GM12878 (cell line): ENCODE measurements around the gene TMEM132C. TPM values are rescaled to one million over a fixed set of nuclear protein-coding genes. Genes with fewer than 3 reads are reported as not detected.

Experiments used
- ATAC-seq: fragments of 200-7000 bp; cut with Tn5 transposase; 3 replicates; pipeline ENCODE4 v1.9.1; 2020; ENCODE audit warnings: mild to moderate bottlenecking, moderate library complexity
- BruUV-seq: library from RNA; stranded (reverse); fragments of 400-500 nt; replicated peaks from 2 replicates; lab custom pipeline; 2021; lab: Mats Ljungman, UMichigan
- CTCF ChIA-PET: fragments of 300-600 bp; sonication (Branson Sonifier 250); formaldehyde crosslinking; extraction: SDS; loops from one replicate; lab custom pipeline; 2021; ENCODE audit warnings: inconsistent platforms; lab: Yijun Ruan, JAX
- POLR2A ChIA-PET: fragments of 350-600 bp; formaldehyde crosslinking; extraction: SDS; loops from one replicate; lab custom pipeline; 2021; ENCODE audit warnings: inconsistent platforms; lab: Charles Lee
- RAD21 ChIA-PET: fragments of 300-600 bp; sonication (Branson Sonifier 250); formaldehyde crosslinking; loops from one replicate; lab custom pipeline; 2023; ENCODE audit warnings: antibody characterized with exemption; ENCODE audit not compliant: unreplicated experiment; lab: Charles Lee
- SMC1A ChIA-PET: fragments of 300-600 bp; sonication (Branson Sonifier 250); formaldehyde crosslinking; loops from one replicate; lab custom pipeline; 2023; ENCODE audit not compliant: unreplicated experiment, uncharacterized antibody; lab: Charles Lee
- DNase-seq: peaks from one replicate; pipeline ENCODE4 v3.0.0-alpha.2; 2011; ENCODE audit warnings: low read depth, low spot score
- FAIRE-seq: peaks from 3 replicates; lab custom pipeline; 2011; peaks lifted over from hg19 to GRCh38; lab: Jason Lieb, UNC
- H2AFZ ChIP-seq: 2 replicates; pipeline ENCODE4 v1.6.0; 2011; ENCODE audit warnings: low read depth, low read length, control low read depth; ENCODE audit not compliant: control insufficient read depth
- H3K27ac ChIP-seq: 2 replicates; pipeline ENCODE4 v1.5.1; 2011; ENCODE audit warnings: control low read depth; ENCODE audit not compliant: control insufficient read depth, insufficient read depth
- H3K27me3 ChIP-seq, 2 experiments: replicated peaks in 1 of 2; 2 replicates each; pipeline versions ENCODE4 v1.6.0 to v1.6.1; 2011; ENCODE audit warnings: low read length in 1 of 2; ENCODE audit not compliant: control insufficient read depth in 2 of 2, insufficient read depth in 2 of 2
- H3K36me3 ChIP-seq, 2 experiments: 2 replicates each; pipeline ENCODE4 v1.5.1; 2011; ENCODE audit warnings: low read length in 1 of 2; ENCODE audit not compliant: control insufficient read depth in 2 of 2, insufficient read depth in 2 of 2
- H3K4me1 ChIP-seq: 2 replicates; pipeline ENCODE4 v1.6.1; 2011; ENCODE audit warnings: mild to moderate bottlenecking, low read length, moderate library complexity, mixed read lengths; ENCODE audit not compliant: control insufficient read depth, insufficient read depth
- H3K4me2 ChIP-seq: 2 replicates; pipeline ENCODE4 v1.6.0; 2011; ENCODE audit warnings: control low read depth; ENCODE audit not compliant: control insufficient read depth, insufficient read depth
- H3K4me3 ChIP-seq: fragments of 200-600 bp; sonication (generic); 2 replicates; pipeline ENCODE4 v1.5.1; 2016
- H3K79me2 ChIP-seq: 2 replicates; pipeline ENCODE4 v1.6.0; 2011; ENCODE audit warnings: low read length; ENCODE audit not compliant: control insufficient read depth, insufficient read depth
- H3K9ac ChIP-seq: 2 replicates; pipeline ENCODE4 v1.8.0; 2011; ENCODE audit warnings: low read length, control low read depth, mixed read lengths; ENCODE audit not compliant: control insufficient read depth, insufficient read depth
- H3K9me3 ChIP-seq: replicated peaks from 3 replicates; pipeline ENCODE4 v1.5.1; 2011; ENCODE audit warnings: mild to moderate bottlenecking, low read length; ENCODE audit not compliant: control insufficient read depth, insufficient read depth
- H4K20me1 ChIP-seq: 2 replicates; pipeline ENCODE4 v1.6.0; 2011; ENCODE audit not compliant: control insufficient read depth, insufficient read depth
- CEBPB ChIP-seq, 2 experiments: fragments of 150-350 bp in 1 of 2; IDR thresholded peaks; 2 replicates each; pipeline ENCODE4 v1.6.1; 2012 to 2014; ENCODE audit warnings: low read depth in 2 of 2, low read length in 2 of 2, borderline replicate concordance in 1 of 2, inconsistent platforms in 1 of 2
- ETV6 ChIP-seq, 2 experiments: fragments of 450-650 bp in 1 of 2; IDR thresholded peaks in 1 of 2; conservative IDR thresholded peaks in 1 of 2; 2 replicates each; pipeline ENCODE4 v1.6.1; 2014; ENCODE audit warnings: antibody characterized with exemption in 1 of 2, borderline replicate concordance in 1 of 2, low read depth in 1 of 2, mild to moderate bottlenecking in 1 of 2, moderate library complexity in 1 of 2
- GATAD2B ChIP-seq: fragments of 450-650 bp; conservative IDR thresholded peaks from 2 replicates; pipeline ENCODE4 v1.6.1; 2017; ENCODE audit warnings: low read depth, mild to moderate bottlenecking, moderate library complexity
- MYB ChIP-seq: fragments of 150-350 bp; IDR thresholded peaks from 2 replicates; pipeline ENCODE4 v1.6.1; 2014; ENCODE audit warnings: mild to moderate bottlenecking, low read depth, low read length, borderline replicate concordance
- TCF3 ChIP-seq: IDR thresholded peaks from 2 replicates; pipeline ENCODE4 v1.6.1; 2012; ENCODE audit warnings: low read depth, mild to moderate bottlenecking, low read length, borderline replicate concordance; ENCODE audit not compliant: insufficient read depth
- TCF7 ChIP-seq: IDR thresholded peaks from 2 replicates; pipeline ENCODE4 v1.6.1; 2014; ENCODE audit warnings: antibody characterized with exemption, borderline replicate concordance
- ZNF274 ChIP-seq: IDR thresholded peaks from one replicate; pipeline ENCODE4 v1.8.0; 2011; ENCODE audit not compliant: insufficient read length, insufficient read depth
- WGBS: methylation state at CpG from one replicate; pipeline ENCODE4 v1.1.6; 2016; ENCODE audit warnings: low lambda C conversion rate; ENCODE audit not compliant: insufficient replicate concordance, insufficient coverage; ENCODE audit errors: missing lambda C conversion rate; 5-methylcytosine and 5-hydroxymethylcytosine counted together
- in situ Hi-C: fragments of 300-500 bp; cut with MboI; formaldehyde crosslinking; loops from 9 replicates; pipeline ENCODE4 v1.14.3; 2018; ENCODE audit warnings: mixed read lengths
- intact Hi-C: fragments of 100-400 bp; cut with micrococcal nuclease; formaldehyde crosslinking; loops from one replicate; pipeline ENCODE4 v1.14.2; 2022; ENCODE audit not compliant: unreplicated experiment
- polyA plus RNA-seq, 11 experiments: library from polyadenylated mRNA; depleted of rRNA in 4 of 11; unstranded in 6 of 11; stranded (reverse) in 5 of 11; fragments of >200 nt; fragmentation: Nextera tagmentation in 4 of 11; fragmentation: Illumina TruSeq in 1 of 11; extraction: Ambion mirVana in 4 of 11; extraction: Trizol in 1 of 11; gene quantifications; 1 replicate in 1 of 11; 2 replicates in 10 of 11; pipeline versions ENCODE4 v1.2.1 to v1.2.3, GENCODE V29; 2011 to 2016; ENCODE audit warnings: inconsistent platforms in 2 of 11, missing spikeins in 2 of 11, low read depth in 1 of 11
- total RNA-seq, 4 experiments: library from RNA; depleted of rRNA in 3 of 4; stranded (reverse); fragments of >200 nt in 3 of 4; fragmentation: Illumina TruSeq in 1 of 4; extraction: Trizol in 1 of 4; gene quantifications; 2 replicates each; pipeline versions ENCODE4 v1.2.1 to v1.2.3, GENCODE V29; 2013 to 2021
- TF ChIP-seq, protein P1 (sequence below): IDR thresholded peaks from 2 replicates; pipeline ENCODE4 v1.6.1; 2012; ENCODE audit warnings: low read length, inconsistent platforms
- TF ChIP-seq, protein P2 (sequence below): IDR thresholded peaks from 2 replicates; pipeline ENCODE4 v1.6.1; 2011; ENCODE audit warnings: borderline replicate concordance, low read depth, mild to moderate bottlenecking, moderate library complexity, low read length; ENCODE audit not compliant: insufficient read depth, poor library complexity, severe bottlenecking
- TF ChIP-seq, protein P3 (sequence below): fragments of 450-650 bp; IDR thresholded peaks from 2 replicates; pipeline ENCODE4 v1.6.1; 2017; ENCODE audit warnings: borderline replicate concordance
- TF ChIP-seq, protein P4 (sequence below): fragments of 450-650 bp; formaldehyde crosslinking; IDR thresholded peaks from 2 replicates; pipeline ENCODE4 v1.5.0; 2022; ENCODE audit warnings: mild to moderate bottlenecking, missing genetic modification characterization

TMEM132C gene
- total and polyA plus RNA-seq, 10 of the 15 experiments (the other 5 are each of a cell fraction or from before 2014, with no cell fraction given) = not detected

DNA sequence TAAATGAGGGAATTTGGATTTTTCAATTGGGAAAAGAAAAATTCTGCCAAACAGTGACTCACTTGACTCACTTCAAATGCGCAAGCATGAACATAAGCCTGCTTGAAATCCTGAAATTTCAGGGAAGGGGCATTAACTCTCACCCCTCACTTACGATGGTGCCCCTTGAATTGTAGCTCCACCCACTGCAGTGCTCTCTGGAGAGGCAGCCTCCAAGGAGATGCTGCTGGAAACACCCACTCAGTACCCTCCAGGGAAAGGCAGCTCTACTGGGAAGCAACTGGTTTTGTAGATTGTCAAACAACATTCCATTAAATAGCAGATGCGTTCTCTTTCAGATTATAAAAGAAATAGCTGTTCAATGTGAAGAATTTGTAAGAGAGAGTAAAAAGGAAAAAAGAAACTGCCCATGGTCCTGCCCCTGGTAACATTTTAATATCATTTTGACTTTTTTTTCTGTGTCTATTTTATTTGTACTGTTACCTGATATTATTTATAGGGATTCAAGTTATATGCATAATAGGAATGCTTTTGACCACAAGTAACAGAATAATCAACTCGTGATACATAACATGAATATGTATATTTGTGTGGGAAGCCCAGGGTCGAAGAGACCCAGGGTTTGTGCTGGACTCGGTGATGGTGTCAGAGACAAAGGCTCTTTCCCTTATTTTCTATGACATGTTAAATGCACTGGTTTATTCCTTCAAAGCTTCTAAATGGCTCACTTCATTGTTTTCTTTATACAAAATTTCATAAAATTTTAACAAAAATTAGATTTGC is 31.1 kb upstream of the TMEM132C start:
- no TSS peak for BruUV-seq
- no peak for DNase-seq
- ChIA-PET CTCF (no interaction called here), RAD21 (no interaction called here), SMC1A (no interaction called here)
- no peak overlapping the region for H3K4me3 ChIP-seq
- no peak overlapping the region for H2AFZ ChIP-seq
- no peak overlapping the region for H3K9ac ChIP-seq
- no peaks in the 10 kb centered on the region for H3K9me3 ChIP-seq
- TF ChIP-seq ZNF274 (no peak), CEBPB (IDR thresholded peaks at IDR 0.05; ENCODE audit: borderline replicate concordance in 1 of 2, low read depth in 2 of 2, low read length in 2 of 2) (no peak), TCF3 (no peak), ETV6 (conservative IDR thresholded peaks at IDR 0.05 in 1 of 2, IDR thresholded peaks at IDR 0.05 in 1 of 2; ENCODE audit: borderline replicate concordance in 1 of 2, low read depth in 1 of 2) (no peak), GATAD2B (no peak), TCF7 (no peak), MYB (no peak)
- TF ChIP-seq, protein P1, sequence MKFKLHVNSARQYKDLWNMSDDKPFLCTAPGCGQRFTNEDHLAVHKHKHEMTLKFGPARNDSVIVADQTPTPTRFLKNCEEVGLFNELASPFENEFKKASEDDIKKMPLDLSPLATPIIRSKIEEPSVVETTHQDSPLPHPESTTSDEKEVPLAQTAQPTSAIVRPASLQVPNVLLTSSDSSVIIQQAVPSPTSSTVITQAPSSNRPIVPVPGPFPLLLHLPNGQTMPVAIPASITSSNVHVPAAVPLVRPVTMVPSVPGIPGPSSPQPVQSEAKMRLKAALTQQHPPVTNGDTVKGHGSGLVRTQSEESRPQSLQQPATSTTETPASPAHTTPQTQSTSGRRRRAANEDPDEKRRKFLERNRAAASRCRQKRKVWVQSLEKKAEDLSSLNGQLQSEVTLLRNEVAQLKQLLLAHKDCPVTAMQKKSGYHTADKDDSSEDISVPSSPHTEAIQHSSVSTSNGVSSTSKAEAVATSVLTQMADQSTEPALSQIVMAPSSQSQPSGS = no peak
- TF ChIP-seq, protein P2, sequence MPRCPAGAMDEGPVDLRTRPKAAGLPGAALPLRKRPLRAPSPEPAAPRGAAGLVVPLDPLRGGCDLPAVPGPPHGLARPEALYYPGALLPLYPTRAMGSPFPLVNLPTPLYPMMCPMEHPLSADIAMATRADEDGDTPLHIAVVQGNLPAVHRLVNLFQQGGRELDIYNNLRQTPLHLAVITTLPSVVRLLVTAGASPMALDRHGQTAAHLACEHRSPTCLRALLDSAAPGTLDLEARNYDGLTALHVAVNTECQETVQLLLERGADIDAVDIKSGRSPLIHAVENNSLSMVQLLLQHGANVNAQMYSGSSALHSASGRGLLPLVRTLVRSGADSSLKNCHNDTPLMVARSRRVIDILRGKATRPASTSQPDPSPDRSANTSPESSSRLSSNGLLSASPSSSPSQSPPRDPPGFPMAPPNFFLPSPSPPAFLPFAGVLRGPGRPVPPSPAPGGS = no peak
- TF ChIP-seq, protein P3, sequence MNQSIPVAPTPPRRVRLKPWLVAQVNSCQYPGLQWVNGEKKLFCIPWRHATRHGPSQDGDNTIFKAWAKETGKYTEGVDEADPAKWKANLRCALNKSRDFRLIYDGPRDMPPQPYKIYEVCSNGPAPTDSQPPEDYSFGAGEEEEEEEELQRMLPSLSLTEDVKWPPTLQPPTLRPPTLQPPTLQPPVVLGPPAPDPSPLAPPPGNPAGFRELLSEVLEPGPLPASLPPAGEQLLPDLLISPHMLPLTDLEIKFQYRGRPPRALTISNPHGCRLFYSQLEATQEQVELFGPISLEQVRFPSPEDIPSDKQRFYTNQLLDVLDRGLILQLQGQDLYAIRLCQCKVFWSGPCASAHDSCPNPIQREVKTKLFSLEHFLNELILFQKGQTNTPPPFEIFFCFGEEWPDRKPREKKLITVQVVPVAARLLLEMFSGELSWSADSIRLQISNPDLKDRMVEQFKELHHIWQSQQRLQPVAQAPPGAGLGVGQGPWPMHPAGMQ = no peak
- TF ChIP-seq, protein P4, sequence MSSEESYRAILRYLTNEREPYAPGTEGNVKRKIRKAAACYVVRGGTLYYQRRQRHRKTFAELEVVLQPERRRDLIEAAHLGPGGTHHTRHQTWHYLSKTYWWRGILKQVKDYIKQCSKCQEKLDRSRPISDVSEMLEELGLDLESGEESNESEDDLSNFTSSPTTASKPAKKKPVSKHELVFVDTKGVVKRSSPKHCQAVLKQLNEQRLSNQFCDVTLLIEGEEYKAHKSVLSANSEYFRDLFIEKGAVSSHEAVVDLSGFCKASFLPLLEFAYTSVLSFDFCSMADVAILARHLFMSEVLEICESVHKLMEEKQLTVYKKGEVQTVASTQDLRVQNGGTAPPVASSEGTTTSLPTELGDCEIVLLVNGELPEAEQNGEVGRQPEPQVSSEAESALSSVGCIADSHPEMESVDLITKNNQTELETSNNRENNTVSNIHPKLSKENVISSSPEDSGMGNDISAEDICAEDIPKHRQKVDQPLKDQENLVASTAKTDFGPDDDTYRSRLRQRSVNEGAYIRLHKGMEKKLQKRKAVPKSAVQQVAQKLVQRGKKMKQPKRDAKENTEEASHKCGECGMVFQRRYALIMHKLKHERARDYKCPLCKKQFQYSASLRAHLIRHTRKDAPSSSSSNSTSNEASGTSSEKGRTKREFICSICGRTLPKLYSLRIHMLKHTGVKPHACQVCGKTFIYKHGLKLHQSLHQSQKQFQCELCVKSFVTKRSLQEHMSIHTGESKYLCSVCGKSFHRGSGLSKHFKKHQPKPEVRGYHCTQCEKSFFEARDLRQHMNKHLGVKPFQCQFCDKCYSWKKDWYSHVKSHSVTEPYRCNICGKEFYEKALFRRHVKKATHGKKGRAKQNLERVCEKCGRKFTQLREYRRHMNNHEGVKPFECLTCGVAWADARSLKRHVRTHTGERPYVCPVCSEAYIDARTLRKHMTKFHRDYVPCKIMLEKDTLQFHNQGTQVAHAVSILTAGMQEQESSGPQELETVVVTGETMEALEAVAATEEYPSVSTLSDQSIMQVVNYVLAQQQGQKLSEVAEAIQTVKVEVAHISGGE (CRISPR knock-in tag) = no peak
- TF ChIP-seq, all 136 proteins: peak for 0
- intact Hi-C loops = no loop called here
- Histone ChIP-seq H3K27ac (no peak overlapping the region), H3K27me3 (no peaks in the 10 kb centered on the region), H3K36me3 (no peaks in the 10 kb centered on the region), H4K20me1 (no peaks in the 10 kb centered on the region), H3K4me1 (no peaks in the 10 kb centered on the region), H3K4me2 (no peak overlapping the region), H3K79me2 (no peaks in the 10 kb centered on the region)
- WGBS = 31% methylated on average over 6 of the region's 6 CpGs
- ATAC-seq (no peak), FAIRE-seq (no peak)
- POLR2A ChIA-PET = no interaction called here
- in situ Hi-C loops = no loop called here
